ENCODE measurements around the gene NAT14. TPM values are rescaled to one million over a fixed set of nuclear protein-coding genes. Genes with fewer than 3 reads are reported as not detected.
A peak's percentile ranks its signal among the peaks of the same experiment; 100 is the strongest.

NAT14 gene
- total and polyA plus RNA-seq, 8 donors: 4.3 to 22.1 (median 8.7) TPM; not detected in 3

DNA sequence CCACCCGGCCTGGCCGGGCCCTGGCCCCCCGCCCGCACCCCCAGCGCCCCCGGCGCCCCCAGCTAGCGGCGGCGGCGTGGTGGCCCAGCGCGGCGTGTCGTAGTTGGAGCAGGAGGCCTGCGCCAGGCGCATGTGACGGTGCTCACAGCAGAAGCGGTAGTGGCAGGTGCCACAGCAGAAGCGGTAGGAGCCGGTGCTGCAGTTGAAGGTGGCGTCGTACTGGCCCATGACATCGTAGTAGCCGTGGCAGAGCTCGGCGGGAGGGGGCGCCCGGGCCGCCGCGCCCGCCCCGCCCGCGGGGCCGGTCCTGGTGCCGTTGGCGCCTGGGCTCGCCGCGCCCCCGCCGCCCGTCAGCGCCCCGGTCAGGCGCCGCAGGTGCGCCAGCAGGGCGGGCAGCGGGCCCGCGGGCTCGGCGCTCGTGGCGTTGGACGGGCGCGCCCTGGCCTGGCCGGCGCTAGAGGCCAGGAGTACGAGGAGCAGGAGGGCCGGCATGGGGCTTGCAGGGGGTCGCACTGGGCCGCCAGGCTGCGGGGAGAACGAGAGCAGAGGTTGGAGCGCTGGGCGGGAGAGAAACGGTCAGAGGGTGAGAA is 42.5 kb upstream of the NAT14 start:
- Histone ChIP-seq H3K4me1 (peaks cover 4 to 31% (median 23%) of the 10 kb centered on the region in 4 donors), H3K9me3 (no peaks in the 10 kb centered on the region), H3K4me3 (peak overlapping the region in 1 of 4 donors; percentile 13), H3K36me3 (no peaks in the 10 kb centered on the region), H3K27ac (no peak overlapping the region), H3K27me3 (peaks cover 22 to 100% (median 80%) of the 10 kb centered on the region in 3 donors)
- DNase-seq: peak in 1 of 2 donors; percentile 53
- intact Hi-C loops (cut with DNase I; ENCODE audit: low total_unique reads): no loop called here
- WGBS, 5 donors: 0 to 3% (median 1%) methylated on average over 10 to 72 of the region's 72 CpGs
- TF ChIP-seq, protein P1, sequence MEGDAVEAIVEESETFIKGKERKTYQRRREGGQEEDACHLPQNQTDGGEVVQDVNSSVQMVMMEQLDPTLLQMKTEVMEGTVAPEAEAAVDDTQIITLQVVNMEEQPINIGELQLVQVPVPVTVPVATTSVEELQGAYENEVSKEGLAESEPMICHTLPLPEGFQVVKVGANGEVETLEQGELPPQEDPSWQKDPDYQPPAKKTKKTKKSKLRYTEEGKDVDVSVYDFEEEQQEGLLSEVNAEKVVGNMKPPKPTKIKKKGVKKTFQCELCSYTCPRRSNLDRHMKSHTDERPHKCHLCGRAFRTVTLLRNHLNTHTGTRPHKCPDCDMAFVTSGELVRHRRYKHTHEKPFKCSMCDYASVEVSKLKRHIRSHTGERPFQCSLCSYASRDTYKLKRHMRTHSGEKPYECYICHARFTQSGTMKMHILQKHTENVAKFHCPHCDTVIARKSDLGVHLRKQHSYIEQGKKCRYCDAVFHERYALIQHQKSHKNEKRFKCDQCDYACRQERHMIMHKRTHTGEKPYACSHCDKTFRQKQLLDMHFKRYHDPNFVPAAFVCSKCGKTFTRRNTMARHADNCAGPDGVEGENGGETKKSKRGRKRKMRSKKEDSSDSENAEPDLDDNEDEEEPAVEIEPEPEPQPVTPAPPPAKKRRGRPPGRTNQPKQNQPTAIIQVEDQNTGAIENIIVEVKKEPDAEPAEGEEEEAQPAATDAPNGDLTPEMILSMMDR (IDR thresholded peaks at IDR 0.05): no peak
- no peak for TF ChIP-seq POLR2AphosphoS5 (IDR thresholded peaks at IDR 0.05)
- TF ChIP-seq POLR2A (IDR thresholded peaks at IDR 0.05): no peak
- no peak for TF ChIP-seq EP300 (IDR thresholded peaks at IDR 0.05)

- H3K4me1 ChIP-seq: peaks cover 4 to 31% (median 23%) of the 10 kb centered on the region in 4 donors
- TF ChIP-seq POLR2AphosphoS5 (IDR thresholded peaks at IDR 0.05) (no peak), EP300 (IDR thresholded peaks at IDR 0.05) (no peak), POLR2A (IDR thresholded peaks at IDR 0.05) (no peak)
- TF ChIP-seq, protein P1 (IDR thresholded peaks at IDR 0.05): no peak
- intact Hi-C loops (cut with DNase I; ENCODE audit: low total_unique reads): no loop called here
- peak within 1 kb of the TSS in 1 of 4 donors; percentile 13 for H3K4me3 ChIP-seq
- peak in 1 of 2 donors; percentile 55 for DNase-seq
- no peak within 1 kb of the TSS for H3K27ac ChIP-seq
- peaks cover 19 to 97% (median 72%) of the 10 kb centered on the region in 3 donors for H3K27me3 ChIP-seq
- H3K36me3 ChIP-seq: no peaks in the 10 kb centered on the region
- H3K9me3 ChIP-seq: no peaks in the 10 kb centered on the region
- whole genome bisulfite sequencing, 5 donors: 3 to 4% (median 3%) methylated on average over 42 to 43 of the region's 43 CpGs
These were observed 41.8 kb upstream of the NAT14 start, which contains the start of gene SHISA7 for GRCh38 chr19:55443045-55443823. Gene SHISA7 (minus strand): TSS chr19:55443300. CDS start chr19:55442863, 437 bp downstream.

- H3K27me3 ChIP-seq: peaks cover 19 to 91% (median 65%) of the 10 kb centered on the region in 3 donors
- intact Hi-C loops (cut with DNase I; ENCODE audit: low total_unique reads): no loop called here
- no peak overlapping the region for H3K4me3 ChIP-seq
- WGBS, 5 donors: 26 to 42% (median 34%) methylated on average over 17 to 18 of the region's 18 CpGs
- no peaks in the 10 kb centered on the region for H3K36me3 ChIP-seq
- H3K27ac ChIP-seq: no peak overlapping the region
- H3K4me1 ChIP-seq: peaks cover 4 to 31% (median 23%) of the 10 kb centered on the region in 4 donors
- no peak for DNase-seq
- TF ChIP-seq EP300 (IDR thresholded peaks at IDR 0.05): no peak
- no peak for TF ChIP-seq POLR2A (IDR thresholded peaks at IDR 0.05)
- TF ChIP-seq, protein P1 (IDR thresholded peaks at IDR 0.05): no peak
- no peak for TF ChIP-seq POLR2AphosphoS5 (IDR thresholded peaks at IDR 0.05)
- no peaks in the 10 kb centered on the region for H3K9me3 ChIP-seq
These were observed 41.0 kb upstream of the NAT14 start for GRCh38 chr19:55443824-55444480.

DNA sequence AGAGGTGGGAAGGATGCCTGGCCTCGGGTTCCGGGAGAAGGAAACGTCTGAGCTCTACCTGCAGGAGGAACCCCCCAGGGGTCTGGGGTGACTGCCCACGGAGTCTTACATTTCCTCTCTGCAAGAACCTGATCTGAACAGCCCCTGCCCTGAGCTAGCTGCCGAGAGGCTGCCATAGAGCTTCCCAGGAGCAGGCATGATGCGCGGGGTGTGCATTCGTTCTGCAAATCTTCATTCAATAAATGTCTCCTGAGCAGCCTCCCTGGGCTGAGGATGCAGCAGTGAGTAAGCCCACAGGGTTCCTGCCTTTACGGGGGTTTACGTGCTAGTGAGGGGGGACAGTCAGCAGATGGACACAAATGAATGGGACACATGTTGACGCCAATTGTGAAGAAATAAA is 40.3 kb upstream of the NAT14 start:
- DNase-seq: no peak
- peaks cover 22 to 91% (median 64%) of the 10 kb centered on the region in 3 donors for H3K27me3 ChIP-seq
- H3K36me3 ChIP-seq: no peaks in the 10 kb centered on the region
- no peak for TF ChIP-seq EP300 (IDR thresholded peaks at IDR 0.05)
- no peak for TF ChIP-seq POLR2A (IDR thresholded peaks at IDR 0.05)
- TF ChIP-seq, protein P1 (IDR thresholded peaks at IDR 0.05): no peak
- no peak for TF ChIP-seq POLR2AphosphoS5 (IDR thresholded peaks at IDR 0.05)
- 39 to 53% (median 49%) methylated on average over 11 of the region's 11 CpGs for WGBS, 5 donors
- H3K27ac ChIP-seq: no peak overlapping the region
- H3K4me1 ChIP-seq: peaks cover 4 to 31% (median 23%) of the 10 kb centered on the region in 4 donors
- H3K4me3 ChIP-seq: no peak overlapping the region
- H3K9me3 ChIP-seq: no peaks in the 10 kb centered on the region
- intact Hi-C loops (cut with DNase I; ENCODE audit: low total_unique reads): no loop called here

All from stomach (tissue), 9 donors.